HepG2 (cell line): Measurements from ENCODE around the gene TMEM38B. TPM values are rescaled to one million over a fixed set of nuclear protein-coding genes. Genes with fewer than 3 reads are reported as not detected.
A peak's percentile ranks its signal among the peaks of the same experiment; 100 is the strongest.

Experiments
- AHR ChIP-seq: IDR thresholded peaks from 2 replicates; pipeline ENCODE4 v1.6.1; 2018; ENCODE audit warnings: missing genetic modification reagents, missing compliant biosample characterization
- CHD2 ChIP-seq: IDR thresholded peaks from 2 replicates; pipeline ENCODE4 v1.6.1; 2011; ENCODE audit warnings: low read depth, low read length, improper control_type of control experiment
- HOXA5 ChIP-seq: sonication (generic); formaldehyde crosslinking; IDR thresholded peaks from 2 replicates; pipeline ENCODE4 v1.4.0; 2020; ENCODE audit warnings: missing genetic modification reagents
- IRX3 ChIP-seq: sonication (generic); formaldehyde crosslinking; IDR thresholded peaks from 2 replicates; pipeline ENCODE4 v1.8.1; 2023; ENCODE audit warnings: mild to moderate bottlenecking, low read depth, missing genetic modification reagents, borderline replicate concordance
- KDM5A ChIP-seq: fragments of 200-600 bp; sonication (generic); IDR thresholded peaks from 2 replicates; pipeline ENCODE4 v1.7.0; 2018; ENCODE audit warnings: antibody characterized with exemption, mild to moderate bottlenecking, low read length, borderline replicate concordance
- KDM5B ChIP-seq: sonication (generic); formaldehyde crosslinking; IDR thresholded peaks from 2 replicates; pipeline ENCODE4 v1.4.0; 2020; ENCODE audit warnings: missing genetic modification reagents, mild to moderate bottlenecking, borderline replicate concordance
- KLF12 ChIP-seq: sonication (generic); formaldehyde crosslinking; IDR thresholded peaks from 2 replicates; pipeline ENCODE4 v1.4.0; 2020; ENCODE audit warnings: missing genetic modification reagents, borderline replicate concordance
- MED1 ChIP-seq: sonication (generic); formaldehyde crosslinking; IDR thresholded peaks from 2 replicates; pipeline ENCODE4 v1.4.0; 2020; ENCODE audit warnings: missing genetic modification reagents
- MTA3 ChIP-seq: sonication (generic); formaldehyde crosslinking; IDR thresholded peaks from 2 replicates; pipeline ENCODE4 v1.4.0; 2020; ENCODE audit warnings: missing genetic modification reagents
- NR1H2 ChIP-seq: sonication (generic); formaldehyde crosslinking; IDR thresholded peaks from 2 replicates; pipeline ENCODE4 v1.8.1; 2022; ENCODE audit warnings: low read depth, missing genetic modification reagents, borderline replicate concordance
- SALL1 ChIP-seq: sonication (generic); formaldehyde crosslinking; IDR thresholded peaks from 2 replicates; pipeline ENCODE4 v1.8.0; 2022; ENCODE audit warnings: mild to moderate bottlenecking, missing genetic modification reagents
- SMAD3 ChIP-seq: sonication (generic); formaldehyde crosslinking; IDR thresholded peaks from 2 replicates; pipeline ENCODE4 v1.4.0; 2020; ENCODE audit warnings: missing genetic modification reagents
- SOX6 ChIP-seq, 2 experiments: fragments of 450-650 bp in 1 of 2; sonication (generic) in 1 of 2; formaldehyde crosslinking in 1 of 2; IDR thresholded peaks; 2 replicates each; pipeline versions ENCODE4 v1.4.0 to v1.6.1; 2017 to 2020; ENCODE audit warnings: antibody characterized with exemption in 1 of 2, mild to moderate bottlenecking in 1 of 2, missing genetic modification reagents in 1 of 2
- U2AF2 ChIP-seq: fragments of 200-400 bp; formaldehyde crosslinking; IDR thresholded peaks from 2 replicates; pipeline ENCODE4 v1.6.1; 2017; ENCODE audit warnings: low read depth, mild to moderate bottlenecking, low read length
- UBTF ChIP-seq: sonication (generic); formaldehyde crosslinking; IDR thresholded peaks from 2 replicates; pipeline ENCODE4 v1.4.0; 2020; ENCODE audit warnings: mild to moderate bottlenecking, missing genetic modification reagents
- ZFP36L1 ChIP-seq: sonication (generic); formaldehyde crosslinking; IDR thresholded peaks from 2 replicates; pipeline ENCODE4 v1.8.0; 2022; ENCODE audit warnings: mild to moderate bottlenecking, missing genetic modification reagents, moderate library complexity
- ZNF136 ChIP-seq: sonication (generic); formaldehyde crosslinking; IDR thresholded peaks from 2 replicates; pipeline ENCODE4 v1.8.1; 2022; ENCODE audit warnings: low read depth, mild to moderate bottlenecking, moderate library complexity, missing genetic modification reagents
- ZNF510 ChIP-seq: sonication (generic); formaldehyde crosslinking; IDR thresholded peaks from 2 replicates; pipeline ENCODE4 v1.4.0; 2020; ENCODE audit warnings: low read depth, mild to moderate bottlenecking, missing genetic modification reagents
- ZNF562 ChIP-seq: sonication (generic); formaldehyde crosslinking; IDR thresholded peaks from 2 replicates; pipeline ENCODE4 v1.8.0; 2022; ENCODE audit warnings: missing genetic modification reagents, borderline replicate concordance
- ZNF597 ChIP-seq: sonication (generic); formaldehyde crosslinking; IDR thresholded peaks from 2 replicates; pipeline ENCODE4 v1.5.0; 2020; ENCODE audit warnings: missing genetic modification reagents
- ZNF598 ChIP-seq: sonication (generic); formaldehyde crosslinking; IDR thresholded peaks from 2 replicates; pipeline ENCODE4 v1.5.1; 2020; ENCODE audit warnings: mild to moderate bottlenecking, missing genetic modification reagents, borderline replicate concordance
- ZNF781 ChIP-seq: sonication (generic); formaldehyde crosslinking; IDR thresholded peaks from 2 replicates; pipeline ENCODE4 v1.5.1; 2020; ENCODE audit warnings: borderline replicate concordance, mild to moderate bottlenecking, missing genetic modification reagents; ENCODE audit errors: not compliant biosample characterization
- ZSCAN25 ChIP-seq: sonication (generic); formaldehyde crosslinking; IDR thresholded peaks from 2 replicates; pipeline ENCODE4 v1.8.0; 2022; ENCODE audit warnings: mild to moderate bottlenecking, missing genetic modification reagents
- ZZZ3 ChIP-seq: sonication (generic); formaldehyde crosslinking; IDR thresholded peaks from 2 replicates; pipeline ENCODE4 v1.4.0; 2020; ENCODE audit warnings: missing genetic modification reagents, mild to moderate bottlenecking, borderline replicate concordance
- polyA plus RNA-seq, 8 experiments: library from polyadenylated mRNA; depleted of rRNA in 3 of 8; stranded (reverse) in 7 of 8; unstranded in 1 of 8; fragments of >200 nt; fragmentation: Illumina TruSeq in 4 of 8; extraction: Trizol in 4 of 8; gene quantifications; 2 replicates each; pipeline versions ENCODE4 v1.2.1 to v1.2.3, GENCODE V29; 2011 to 2016; ENCODE audit warnings: low read depth in 4 of 8, missing spikeins in 1 of 8, mixed read lengths in 1 of 8; ENCODE audit not compliant: insufficient read depth in 1 of 8
- total RNA-seq, 5 experiments: library from RNA; depleted of rRNA; stranded (reverse); fragments of >200 nt; fragmentation: Illumina TruSeq; extraction: Trizol; gene quantifications; 2 replicates each; pipeline ENCODE4 v1.2.3, GENCODE V29; 2016; ENCODE audit warnings: low read depth in 1 of 5
- TF ChIP-seq, protein P1 (sequence below): sonication (generic); formaldehyde crosslinking; IDR thresholded peaks from 2 replicates; pipeline ENCODE4 v1.9.0; 2021; ENCODE audit warnings: missing genetic modification reagents, borderline replicate concordance

The TMEM38B gene
- total and polyA plus RNA-seq, 2 of the 13 experiments (the other 11 are each of a cell fraction or from before 2014, with no cell fraction given) = 13.4 to 32.4 TPM

DNA sequence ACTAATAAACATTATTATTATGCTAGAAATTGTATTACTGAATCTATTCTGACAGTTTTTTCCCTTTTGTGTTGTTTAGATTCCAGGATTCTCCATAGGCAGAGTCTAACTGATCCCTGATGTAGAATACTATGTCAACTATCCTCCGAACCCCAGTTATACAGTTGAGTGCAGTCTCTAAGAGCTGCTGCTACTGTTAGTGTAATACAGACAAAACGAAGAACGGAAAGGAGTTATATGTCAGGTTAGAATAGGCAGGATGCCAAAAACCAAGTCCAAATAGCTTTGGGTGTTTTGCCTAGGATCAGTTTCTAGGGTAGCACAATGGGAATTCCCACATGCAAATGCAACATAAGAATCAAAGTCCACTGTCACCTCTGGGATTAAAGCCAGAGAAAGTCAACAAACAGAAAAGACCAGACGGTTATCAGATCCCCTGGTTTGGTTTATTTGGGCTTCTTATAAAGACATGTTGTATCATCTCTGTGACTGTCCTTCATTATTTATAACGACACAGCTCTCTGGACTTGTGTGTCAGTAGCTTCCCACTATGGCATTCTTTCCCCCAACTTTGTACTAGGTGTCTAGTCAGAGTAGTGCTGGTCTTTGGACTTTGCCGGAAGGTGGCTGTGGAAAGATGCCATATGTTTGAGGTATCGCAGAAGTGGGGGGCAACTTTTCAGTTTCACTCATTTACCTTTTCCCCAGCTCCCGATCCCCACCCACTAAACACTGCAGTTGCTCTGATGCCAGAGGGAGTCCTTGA lies 14.9 kb upstream of the TMEM38B start (continued):
- TF ChIP-seq ZNF597 (no peak), SOX6 (IDR thresholded peaks at IDR 0.05) (no peak), SOX6 (CRISPR knock-in tag; IDR thresholded peaks at IDR 0.05) (peak; percentile 78), KDM5A (no peak), ZNF598 (CRISPR knock-in tag) (no peak), UBTF (CRISPR knock-in tag) (no peak), IRX3 (CRISPR knock-in tag) (no peak), KLF12 (CRISPR knock-in tag) (no peak), AHR (no peak), ZNF136 (CRISPR knock-in tag) (no peak), ZFP36L1 (CRISPR knock-in tag) (no peak), ZNF562 (CRISPR knock-in tag) (no peak), MED1 (CRISPR knock-in tag) (0 out of 2 replicates have a peak, but pooled peaks have one; percentile 20), ZZZ3 (CRISPR knock-in tag) (no peak), ZSCAN25 (CRISPR knock-in tag) (no peak), SMAD3 (CRISPR knock-in tag) (no peak), HOXA5 (no peak), KDM5B (CRISPR knock-in tag) (no peak), NR1H2 (no peak), U2AF2 (no peak), ZNF510 (CRISPR knock-in tag) (no peak), CHD2 (no peak), SALL1 (CRISPR knock-in tag) (peak; percentile 32; the same call in 1 of the 2 replicates), ZNF781 (CRISPR knock-in tag) (no peak), MTA3 (CRISPR knock-in tag) (no peak)
- TF ChIP-seq, protein P1, sequence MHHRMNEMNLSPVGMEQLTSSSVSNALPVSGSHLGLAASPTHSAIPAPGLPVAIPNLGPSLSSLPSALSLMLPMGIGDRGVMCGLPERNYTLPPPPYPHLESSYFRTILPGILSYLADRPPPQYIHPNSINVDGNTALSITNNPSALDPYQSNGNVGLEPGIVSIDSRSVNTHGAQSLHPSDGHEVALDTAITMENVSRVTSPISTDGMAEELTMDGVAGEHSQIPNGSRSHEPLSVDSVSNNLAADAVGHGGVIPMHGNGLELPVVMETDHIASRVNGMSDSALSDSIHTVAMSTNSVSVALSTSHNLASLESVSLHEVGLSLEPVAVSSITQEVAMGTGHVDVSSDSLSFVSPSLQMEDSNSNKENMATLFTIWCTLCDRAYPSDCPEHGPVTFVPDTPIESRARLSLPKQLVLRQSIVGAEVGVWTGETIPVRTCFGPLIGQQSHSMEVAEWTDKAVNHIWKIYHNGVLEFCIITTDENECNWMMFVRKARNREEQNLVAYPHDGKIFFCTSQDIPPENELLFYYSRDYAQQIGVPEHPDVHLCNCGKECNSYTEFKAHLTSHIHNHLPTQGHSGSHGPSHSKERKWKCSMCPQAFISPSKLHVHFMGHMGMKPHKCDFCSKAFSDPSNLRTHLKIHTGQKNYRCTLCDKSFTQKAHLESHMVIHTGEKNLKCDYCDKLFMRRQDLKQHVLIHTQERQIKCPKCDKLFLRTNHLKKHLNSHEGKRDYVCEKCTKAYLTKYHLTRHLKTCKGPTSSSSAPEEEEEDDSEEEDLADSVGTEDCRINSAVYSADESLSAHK (CRISPR knock-in tag) = no peak
